ENCODE results near the gene MIOX.
"Not testable (repeated sequence)": the region's sequence is repeated elsewhere in the genome, so short reads cannot be mapped to it uniquely, and the experiment has no call there.

Gene MIOX

GRCh38 chr22:50528682-50529415, 42.2 kb downstream of the MIOX start:
- DNase-seq (ENCODE audit: low read depth, low spot score) = no peak

DNA sequence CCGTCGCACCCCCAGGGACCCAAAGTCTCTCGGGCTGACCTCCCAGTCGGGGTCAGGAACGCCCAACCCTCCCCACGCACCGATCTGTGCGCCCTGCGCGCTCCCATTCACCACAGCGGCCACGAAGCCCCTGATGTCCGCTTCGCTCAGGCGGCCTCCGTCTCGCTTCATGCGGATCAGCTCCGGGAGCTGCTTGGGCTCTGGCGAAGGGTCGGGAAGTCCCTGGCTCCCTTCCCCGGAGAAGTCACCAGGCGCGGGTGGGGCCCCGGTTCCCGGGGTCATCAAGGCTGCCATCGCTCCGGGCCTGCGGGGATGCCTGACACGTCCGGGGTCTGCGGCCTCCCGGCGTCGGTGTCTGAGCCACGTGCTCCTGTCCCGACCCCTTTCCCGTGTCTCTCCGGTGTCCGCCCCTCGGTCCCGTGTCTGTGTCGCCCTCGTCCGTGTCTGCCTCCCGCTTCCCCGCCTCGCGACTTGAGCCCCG, 42.8 kb downstream of the MIOX start:
- DNase-seq (ENCODE audit: low read depth, low spot score) = no peak

- no peak for DNase-seq (ENCODE audit: low read depth, low spot score)
Measured at GRCh38 chr22:50529897-50530579, 43.4 kb downstream of the MIOX start, which contains the start of gene TYMP. Gene TYMP (minus strand): TSS chr22:50530012. CDS start chr22:50529709, 303 bp downstream.

DNA sequence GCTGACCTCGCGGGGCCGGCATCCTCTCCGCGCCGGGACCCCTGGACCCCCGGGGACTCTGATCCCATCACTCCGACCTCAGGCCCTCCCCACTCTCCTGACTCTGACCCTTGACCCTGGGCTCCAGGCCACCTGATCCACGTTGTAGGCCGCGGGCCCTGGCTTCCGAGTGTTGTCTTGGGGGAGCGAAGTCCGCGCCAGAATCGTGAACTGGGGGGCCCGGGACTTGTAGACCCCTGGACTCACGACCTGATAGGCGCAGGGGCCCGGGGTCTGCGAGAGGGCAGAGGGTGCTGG, 43.9 kb downstream of the MIOX start:
- no peak for DNase-seq (ENCODE audit: low read depth, low spot score)

GRCh38 chr22:50530877-50531545, 44.4 kb downstream of the MIOX start:
- no peak for DNase-seq (ENCODE audit: low read depth, low spot score)

GRCh38 chr22:50531546-50531961, 44.9 kb downstream of the MIOX start:
- DNase-seq (ENCODE audit: low read depth, low spot score) = no peak

GRCh38 chr22:50531962-50532674, 45.5 kb downstream of the MIOX start:
- no peak for DNase-seq (ENCODE audit: low read depth, low spot score)

DNA sequence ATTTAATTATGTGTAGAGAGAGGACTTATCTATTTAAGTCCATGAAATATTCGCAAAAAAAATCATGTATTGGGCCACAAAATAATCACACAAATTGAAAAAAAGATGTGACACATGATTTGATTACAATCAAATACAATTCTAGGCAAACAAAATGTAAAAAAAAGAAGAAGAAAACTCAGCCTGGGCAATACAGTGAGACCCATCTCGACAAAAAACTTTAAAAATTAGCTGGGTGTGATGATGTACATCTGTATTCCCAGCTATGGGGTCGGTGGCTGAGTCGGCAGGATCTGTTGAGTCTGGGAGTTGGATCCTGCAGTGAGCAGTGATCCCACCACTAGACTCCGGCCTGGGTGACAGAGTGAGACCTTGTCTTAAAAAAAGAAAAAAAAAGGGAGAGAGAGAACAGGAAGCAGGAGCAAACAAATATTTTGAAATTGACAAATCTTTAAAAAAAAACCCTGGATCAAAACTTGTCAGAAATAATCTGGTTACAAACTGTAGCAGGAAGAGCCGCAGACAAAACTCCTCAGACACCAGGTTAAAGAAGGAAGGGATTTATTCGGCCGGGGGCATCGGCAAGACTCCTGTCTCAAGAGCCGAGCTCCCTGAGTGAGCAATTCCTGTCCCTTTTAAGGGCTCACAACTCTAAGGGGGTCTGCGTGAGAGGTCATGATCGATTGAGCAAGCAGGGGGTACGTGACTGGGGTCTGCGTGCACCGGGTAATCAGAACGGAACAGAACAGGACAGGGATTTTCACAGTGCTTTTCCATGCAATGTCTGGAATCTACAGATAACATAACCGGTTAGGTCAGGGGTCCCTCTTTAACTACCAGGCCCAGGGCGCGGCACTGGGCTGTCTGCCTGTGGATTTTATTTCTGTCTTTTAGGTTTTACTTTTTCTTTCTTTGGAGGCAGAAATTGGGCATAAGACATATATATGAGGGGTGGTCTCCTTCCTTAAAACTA, 46.5 kb downstream of the MIOX start:
- no peak for DNase-seq (ENCODE audit: low read depth, low spot score)

DNA sequence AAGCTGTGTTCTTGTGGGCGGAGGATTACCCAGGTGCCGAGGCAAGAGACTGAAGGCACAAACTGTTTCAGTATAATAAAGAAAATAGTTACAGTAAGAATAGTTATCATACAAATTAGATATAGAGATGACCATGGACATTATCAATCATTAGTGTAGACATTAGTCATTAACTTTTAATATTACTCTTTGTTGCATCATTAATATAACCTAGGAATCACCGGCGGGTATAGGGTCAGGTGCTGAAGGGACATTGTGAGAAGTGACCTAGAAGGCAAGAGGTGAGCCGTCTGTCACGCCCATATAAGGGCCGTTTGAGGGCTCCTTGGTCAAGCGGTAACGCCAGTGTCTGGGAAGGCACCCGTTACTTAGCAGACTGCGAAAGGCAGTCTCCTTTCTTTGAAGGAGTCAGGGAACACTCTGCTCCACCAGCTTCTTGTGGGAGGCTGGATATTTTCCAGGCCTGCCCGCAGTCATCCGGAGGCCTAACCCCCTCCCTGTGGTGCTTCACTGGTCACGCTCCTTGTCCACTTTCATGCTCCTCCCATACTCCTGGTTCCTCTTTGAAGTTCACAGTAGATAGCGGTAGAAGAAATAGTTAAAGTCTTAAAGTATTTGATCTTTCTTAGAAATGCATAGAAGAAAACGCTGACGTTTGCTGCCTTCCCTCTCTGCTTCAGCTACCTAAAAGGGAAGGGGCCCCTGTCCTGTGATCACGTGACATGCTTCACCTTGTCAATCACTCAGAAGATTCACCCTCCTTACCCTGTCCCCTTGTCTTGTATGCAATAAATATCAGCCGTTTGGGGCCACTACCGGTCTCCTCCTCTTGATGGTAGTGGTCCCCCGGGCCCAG, 47.4 kb downstream of the MIOX start:
- DNase-seq (ENCODE audit: low read depth, low spot score) = not testable (repeated sequence)

DNA sequence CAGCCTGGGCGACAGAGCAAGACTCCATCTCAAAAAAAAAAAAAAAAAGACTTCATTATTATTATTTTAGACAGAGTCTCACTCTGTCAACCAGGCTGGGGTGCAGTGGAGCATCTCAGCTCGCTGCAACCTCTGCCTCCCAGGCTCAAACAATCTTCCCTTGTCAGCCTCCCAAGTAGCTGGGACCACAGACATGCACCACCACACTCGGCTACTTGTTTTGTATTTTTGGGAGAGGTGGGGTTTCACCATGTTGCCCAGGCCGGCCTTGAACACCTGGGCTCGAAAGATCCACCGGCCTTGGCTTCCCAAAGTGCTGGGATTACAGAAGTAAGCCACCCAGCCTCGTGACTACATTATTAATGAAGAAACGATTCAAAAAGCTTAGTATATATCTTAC, 48.5 kb downstream of the MIOX start:
- no peak for DNase-seq (ENCODE audit: low read depth, low spot score)

- no peak for DNase-seq (ENCODE audit: low read depth, low spot score)
Measured at GRCh38 chr22:50536226-50536625, 49.6 kb downstream of the MIOX start.

GRCh38 chr22:50537765-50538164, 51.1 kb downstream of the MIOX start:
- no peak for DNase-seq (ENCODE audit: low read depth, low spot score)
